ENCODE measurements around the gene VCAN. TPM values are rescaled to one million over a fixed set of nuclear protein-coding genes. Genes with fewer than 3 reads are reported as not detected.
A peak's percentile ranks its signal among the peaks of the same experiment; 100 is the strongest.

VCAN gene
- total and polyA plus RNA-seq, 4 donors = 0.97 to 15.6 (median 4.8) TPM

DNA sequence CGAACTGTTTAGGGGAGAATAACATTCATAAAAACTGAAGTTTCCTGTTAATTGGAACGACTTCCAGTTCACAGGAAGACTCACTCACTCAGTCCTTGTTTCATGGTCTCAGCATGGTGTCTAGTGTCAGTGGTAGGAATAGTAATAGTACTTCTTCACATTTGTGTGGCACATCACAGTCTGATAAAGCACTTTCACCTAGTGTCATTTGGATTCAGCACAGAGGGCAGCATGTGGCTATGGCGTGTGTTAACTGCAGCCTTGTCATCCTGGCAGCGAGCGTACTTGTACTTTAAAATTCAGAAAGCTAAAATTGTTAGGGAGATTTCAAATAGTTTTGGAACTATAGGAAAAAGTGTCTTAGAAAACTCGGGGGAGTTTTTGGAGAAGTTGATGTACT, 72.4 kb downstream of the VCAN start (continued):
- TF ChIP-seq, protein P1, sequence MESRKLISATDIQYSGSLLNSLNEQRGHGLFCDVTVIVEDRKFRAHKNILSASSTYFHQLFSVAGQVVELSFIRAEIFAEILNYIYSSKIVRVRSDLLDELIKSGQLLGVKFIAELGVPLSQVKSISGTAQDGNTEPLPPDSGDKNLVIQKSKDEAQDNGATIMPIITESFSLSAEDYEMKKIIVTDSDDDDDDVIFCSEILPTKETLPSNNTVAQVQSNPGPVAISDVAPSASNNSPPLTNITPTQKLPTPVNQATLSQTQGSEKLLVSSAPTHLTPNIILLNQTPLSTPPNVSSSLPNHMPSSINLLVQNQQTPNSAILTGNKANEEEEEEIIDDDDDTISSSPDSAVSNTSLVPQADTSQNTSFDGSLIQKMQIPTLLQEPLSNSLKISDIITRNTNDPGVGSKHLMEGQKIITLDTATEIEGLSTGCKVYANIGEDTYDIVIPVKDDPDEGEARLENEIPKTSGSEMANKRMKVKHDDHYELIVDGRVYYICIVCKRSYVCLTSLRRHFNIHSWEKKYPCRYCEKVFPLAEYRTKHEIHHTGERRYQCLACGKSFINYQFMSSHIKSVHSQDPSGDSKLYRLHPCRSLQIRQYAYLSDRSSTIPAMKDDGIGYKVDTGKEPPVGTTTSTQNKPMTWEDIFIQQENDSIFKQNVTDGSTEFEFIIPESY (IDR thresholded peaks at IDR 0.05) = no peak
- TF ChIP-seq HNF4G (IDR thresholded peaks at IDR 0.05) (no peak), RXRA (IDR thresholded peaks at IDR 0.05) (no peak)

DNA sequence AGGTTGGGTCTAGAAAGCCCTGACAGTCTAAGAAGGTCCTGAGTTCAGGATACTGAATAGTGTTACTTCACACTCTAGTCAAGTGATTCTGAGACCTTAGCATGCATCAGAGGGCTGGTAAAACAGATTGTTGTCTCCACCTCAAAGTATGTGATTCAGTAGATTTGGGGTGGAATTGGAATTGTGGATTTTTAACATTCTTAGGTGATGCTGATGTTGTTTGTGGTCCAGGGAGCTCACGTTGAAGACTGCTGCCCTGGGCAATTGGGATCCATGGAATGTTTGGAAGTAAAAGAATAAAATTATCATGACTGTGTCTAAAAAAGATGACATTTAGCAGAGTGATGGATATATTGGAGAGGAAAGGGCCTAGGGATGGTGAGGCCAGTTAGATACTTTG, 75.6 kb downstream of the VCAN start:
- Histone ChIP-seq H3K4me1 (ENCODE audit: control insufficient read depth in 4 of 4, insufficient read depth in 4 of 4, low read length in 3 of 4) (peaks cover 0 to 14% (median 3%) of the 10 kb centered on the region in 4 donors), H3K9me3 (ENCODE audit: control insufficient read depth in 4 of 4, low read length in 3 of 4) (no peaks in the 10 kb centered on the region), H3K27me3 (ENCODE audit: control insufficient read depth in 4 of 4, insufficient read depth in 4 of 4, low read length in 3 of 4) (no peaks in the 10 kb centered on the region), H3K27ac (ENCODE audit: low read depth in 1 of 2, low read length in 2 of 2) (no peak overlapping the region), H3K36me3 (ENCODE audit: control insufficient read depth in 4 of 4, insufficient read depth in 3 of 4, low read depth in 1 of 4, low read length in 3 of 4) (no peaks in the 10 kb centered on the region), H3K4me3 (ENCODE audit: low read depth in 1 of 3, low read length in 3 of 3) (no peak overlapping the region), H3K9ac (ENCODE audit: low read depth in 1 of 2, low read length in 2 of 2) (no peak overlapping the region)
- WGBS = 86% methylated on average over 1 of the region's 1 CpG
- DNase-seq (ENCODE audit: low spot score) = no peak
- TF ChIP-seq, protein P2, sequence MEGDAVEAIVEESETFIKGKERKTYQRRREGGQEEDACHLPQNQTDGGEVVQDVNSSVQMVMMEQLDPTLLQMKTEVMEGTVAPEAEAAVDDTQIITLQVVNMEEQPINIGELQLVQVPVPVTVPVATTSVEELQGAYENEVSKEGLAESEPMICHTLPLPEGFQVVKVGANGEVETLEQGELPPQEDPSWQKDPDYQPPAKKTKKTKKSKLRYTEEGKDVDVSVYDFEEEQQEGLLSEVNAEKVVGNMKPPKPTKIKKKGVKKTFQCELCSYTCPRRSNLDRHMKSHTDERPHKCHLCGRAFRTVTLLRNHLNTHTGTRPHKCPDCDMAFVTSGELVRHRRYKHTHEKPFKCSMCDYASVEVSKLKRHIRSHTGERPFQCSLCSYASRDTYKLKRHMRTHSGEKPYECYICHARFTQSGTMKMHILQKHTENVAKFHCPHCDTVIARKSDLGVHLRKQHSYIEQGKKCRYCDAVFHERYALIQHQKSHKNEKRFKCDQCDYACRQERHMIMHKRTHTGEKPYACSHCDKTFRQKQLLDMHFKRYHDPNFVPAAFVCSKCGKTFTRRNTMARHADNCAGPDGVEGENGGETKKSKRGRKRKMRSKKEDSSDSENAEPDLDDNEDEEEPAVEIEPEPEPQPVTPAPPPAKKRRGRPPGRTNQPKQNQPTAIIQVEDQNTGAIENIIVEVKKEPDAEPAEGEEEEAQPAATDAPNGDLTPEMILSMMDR (IDR thresholded peaks at IDR 0.05; ENCODE audit: low read depth, low read length, missing input control) = no peak
- TF ChIP-seq, protein P3, sequence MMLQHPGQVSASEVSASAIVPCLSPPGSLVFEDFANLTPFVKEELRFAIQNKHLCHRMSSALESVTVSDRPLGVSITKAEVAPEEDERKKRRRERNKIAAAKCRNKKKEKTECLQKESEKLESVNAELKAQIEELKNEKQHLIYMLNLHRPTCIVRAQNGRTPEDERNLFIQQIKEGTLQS (IDR thresholded peaks at IDR 0.05) = no peak
- TF ChIP-seq GABPA (IDR thresholded peaks at IDR 0.05 in 1 of 2, conservative IDR thresholded peaks at IDR 0.05 in 1 of 2) = no peak
- TF ChIP-seq, protein P1 (IDR thresholded peaks at IDR 0.05) = no peak
- no peak for TF ChIP-seq FOXA2 (IDR thresholded peaks at IDR 0.05)
- no peak for TF ChIP-seq FOXA1 (IDR thresholded peaks at IDR 0.05)

DNA sequence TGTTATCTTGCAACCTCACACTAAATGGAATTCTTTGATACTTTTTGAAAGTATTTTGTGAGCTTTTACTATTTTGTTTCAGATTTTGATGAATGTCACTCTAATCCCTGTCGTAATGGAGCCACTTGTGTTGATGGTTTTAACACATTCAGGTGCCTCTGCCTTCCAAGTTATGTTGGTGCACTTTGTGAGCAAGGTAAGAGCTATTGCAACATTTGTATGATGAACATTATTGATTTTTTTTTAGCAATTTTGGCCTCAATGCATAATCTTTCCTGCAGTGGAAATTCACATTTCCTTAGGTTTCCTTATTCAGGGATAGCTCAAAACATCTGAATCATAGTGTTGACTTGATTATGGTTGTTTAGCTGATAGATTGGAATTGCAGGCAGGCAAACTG, 76.3 kb downstream of the VCAN start:
- Histone ChIP-seq H3K9ac (ENCODE audit: low read depth in 1 of 2, low read length in 2 of 2) (no peak overlapping the region), H3K9me3 (ENCODE audit: control insufficient read depth in 4 of 4, low read length in 3 of 4) (no peaks in the 10 kb centered on the region), H3K36me3 (ENCODE audit: control insufficient read depth in 4 of 4, insufficient read depth in 3 of 4, low read depth in 1 of 4, low read length in 3 of 4) (no peaks in the 10 kb centered on the region), H3K27ac (ENCODE audit: low read depth in 1 of 2, low read length in 2 of 2) (no peak overlapping the region), H3K4me1 (ENCODE audit: control insufficient read depth in 4 of 4, insufficient read depth in 4 of 4, low read length in 3 of 4) (peaks cover 0 to 14% (median 3%) of the 10 kb centered on the region in 4 donors), H3K4me3 (ENCODE audit: low read depth in 1 of 3, low read length in 3 of 3) (no peak overlapping the region), H3K27me3 (ENCODE audit: control insufficient read depth in 4 of 4, insufficient read depth in 4 of 4, low read length in 3 of 4) (no peaks in the 10 kb centered on the region)
- DNase-seq (ENCODE audit: low spot score) = no peak
- WGBS = 32% methylated on average over 1 of the region's 1 CpG
- TF ChIP-seq, protein P4, sequence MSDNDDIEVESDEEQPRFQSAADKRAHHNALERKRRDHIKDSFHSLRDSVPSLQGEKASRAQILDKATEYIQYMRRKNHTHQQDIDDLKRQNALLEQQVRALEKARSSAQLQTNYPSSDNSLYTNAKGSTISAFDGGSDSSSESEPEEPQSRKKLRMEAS (IDR thresholded peaks at IDR 0.05) = no peak
- TF ChIP-seq HNF4A (conservative IDR thresholded peaks at IDR 0.05) (peak; percentile 27 to 49), SP1 (IDR thresholded peaks at IDR 0.05) (no peak), EGR1 (IDR thresholded peaks at IDR 0.05; ENCODE audit: low read depth in 2 of 2) (no peak), RXRA (IDR thresholded peaks at IDR 0.05) (peak in 1 of 2 donors; percentile 29), RAD21 (IDR thresholded peaks at IDR 0.05) (no peak)
- TF ChIP-seq, protein P2 (IDR thresholded peaks at IDR 0.05; ENCODE audit: low read depth, low read length, missing input control) = no peak
- TF ChIP-seq, protein P1 (IDR thresholded peaks at IDR 0.05) = no peak
- TF ChIP-seq, protein P3 (IDR thresholded peaks at IDR 0.05) = no peak
- TF ChIP-seq, protein P5, sequence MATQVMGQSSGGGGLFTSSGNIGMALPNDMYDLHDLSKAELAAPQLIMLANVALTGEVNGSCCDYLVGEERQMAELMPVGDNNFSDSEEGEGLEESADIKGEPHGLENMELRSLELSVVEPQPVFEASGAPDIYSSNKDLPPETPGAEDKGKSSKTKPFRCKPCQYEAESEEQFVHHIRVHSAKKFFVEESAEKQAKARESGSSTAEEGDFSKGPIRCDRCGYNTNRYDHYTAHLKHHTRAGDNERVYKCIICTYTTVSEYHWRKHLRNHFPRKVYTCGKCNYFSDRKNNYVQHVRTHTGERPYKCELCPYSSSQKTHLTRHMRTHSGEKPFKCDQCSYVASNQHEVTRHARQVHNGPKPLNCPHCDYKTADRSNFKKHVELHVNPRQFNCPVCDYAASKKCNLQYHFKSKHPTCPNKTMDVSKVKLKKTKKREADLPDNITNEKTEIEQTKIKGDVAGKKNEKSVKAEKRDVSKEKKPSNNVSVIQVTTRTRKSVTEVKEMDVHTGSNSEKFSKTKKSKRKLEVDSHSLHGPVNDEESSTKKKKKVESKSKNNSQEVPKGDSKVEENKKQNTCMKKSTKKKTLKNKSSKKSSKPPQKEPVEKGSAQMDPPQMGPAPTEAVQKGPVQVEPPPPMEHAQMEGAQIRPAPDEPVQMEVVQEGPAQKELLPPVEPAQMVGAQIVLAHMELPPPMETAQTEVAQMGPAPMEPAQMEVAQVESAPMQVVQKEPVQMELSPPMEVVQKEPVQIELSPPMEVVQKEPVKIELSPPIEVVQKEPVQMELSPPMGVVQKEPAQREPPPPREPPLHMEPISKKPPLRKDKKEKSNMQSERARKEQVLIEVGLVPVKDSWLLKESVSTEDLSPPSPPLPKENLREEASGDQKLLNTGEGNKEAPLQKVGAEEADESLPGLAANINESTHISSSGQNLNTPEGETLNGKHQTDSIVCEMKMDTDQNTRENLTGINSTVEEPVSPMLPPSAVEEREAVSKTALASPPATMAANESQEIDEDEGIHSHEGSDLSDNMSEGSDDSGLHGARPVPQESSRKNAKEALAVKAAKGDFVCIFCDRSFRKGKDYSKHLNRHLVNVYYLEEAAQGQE (IDR thresholded peaks at IDR 0.05) = no peak

All from liver (tissue), 9 donors.